GM23338 (cell line): ENCODE data around the gene ENOPH1. TPM values are rescaled to one million over a fixed set of nuclear protein-coding genes. Genes with fewer than 3 reads are reported as not detected.

Source experiments
- ATAC-seq: fragments of 200-7000 bp; cut with Tn5 transposase; 3 replicates; pipeline ENCODE4 v1.9.1; 2020
- DNase-seq: peaks from one replicate; pipeline ENCODE4 v3.0.0-alpha.2; 2015; ENCODE audit warnings: low spot score
- H2AFZ ChIP-seq: fragments of 200-600 bp; sonication (generic); 2 replicates; pipeline ENCODE4 v1.8.0; 2016; ENCODE audit warnings: antibody characterized with exemption, mild to moderate bottlenecking, moderate library complexity
- H3F3A ChIP-seq: fragments of 200-600 bp; sonication (generic); replicated peaks from 2 replicates; pipeline ENCODE4 v1.8.0; 2017; ENCODE audit warnings: antibody characterized with exemption, mixed run types, low read depth
- H3K27ac ChIP-seq: fragments of 200-600 bp; sonication (generic); 2 replicates; pipeline ENCODE4 v1.6.1; 2016; ENCODE audit warnings: low read depth
- H3K27me3 ChIP-seq: fragments of 200-600 bp; sonication (generic); 2 replicates; pipeline ENCODE4 v1.8.0; 2016; ENCODE audit warnings: mild to moderate bottlenecking, mixed run types, moderate library complexity; ENCODE audit not compliant: insufficient read depth
- H3K36me3 ChIP-seq: fragments of 200-600 bp; sonication (generic); 2 replicates; pipeline ENCODE4 v1.8.0; 2016; ENCODE audit warnings: mild to moderate bottlenecking; ENCODE audit not compliant: insufficient read depth
- H3K4me1 ChIP-seq: fragments of 200-600 bp; sonication (generic); 2 replicates; pipeline ENCODE4 v1.8.0; 2016; ENCODE audit warnings: mild to moderate bottlenecking, moderate library complexity; ENCODE audit not compliant: insufficient read depth
- H3K4me2 ChIP-seq: fragments of 200-600 bp; sonication (generic); 2 replicates; pipeline ENCODE4 v1.7.1; 2017; ENCODE audit warnings: mixed run types
- H3K4me3 ChIP-seq: fragments of 200-600 bp; sonication (generic); 2 replicates; pipeline ENCODE4 v1.6.1; 2016; ENCODE audit warnings: mixed run types
- H3K79me2 ChIP-seq: fragments of 200-600 bp; sonication (generic); replicated peaks from 2 replicates; pipeline ENCODE4 v1.8.0; 2017; ENCODE audit warnings: mild to moderate bottlenecking; ENCODE audit not compliant: insufficient read depth
- H3K9me2 ChIP-seq: fragments of 200-600 bp; sonication (generic); 2 replicates; pipeline ENCODE4 v1.8.0; 2017; ENCODE audit not compliant: insufficient read depth
- H4K20me1 ChIP-seq: fragments of 200-600 bp; sonication (generic); replicated peaks from 2 replicates; pipeline ENCODE4 v1.8.0; 2017; ENCODE audit warnings: mild to moderate bottlenecking; ENCODE audit not compliant: insufficient read depth
- H3K27ac Mint-ChIP-seq: 2 replicates; pipeline ENCODE4 v1.8.0; 2020; ENCODE audit warnings: inconsistent platforms, mild to moderate bottlenecking, moderate library complexity, mixed read lengths
- H3K27me3 Mint-ChIP-seq: 3 replicates; pipeline ENCODE4 v1.8.0; 2022; ENCODE audit warnings: low read depth, mild to moderate bottlenecking, moderate library complexity, mixed read lengths, inconsistent platforms; ENCODE audit not compliant: insufficient read depth, poor library complexity
- H3K36me3 Mint-ChIP-seq: 3 replicates; pipeline ENCODE4 v1.8.0; 2021; ENCODE audit warnings: low read depth, mild to moderate bottlenecking, inconsistent platforms, moderate library complexity, mixed read lengths
- H3K4me1 Mint-ChIP-seq: 3 replicates; pipeline ENCODE4 v1.8.0; 2020; ENCODE audit warnings: mild to moderate bottlenecking, inconsistent platforms, mixed read lengths
- H3K4me3 Mint-ChIP-seq: 3 replicates; pipeline ENCODE4 v1.8.0; 2021; ENCODE audit warnings: moderate library complexity, mild to moderate bottlenecking, inconsistent platforms, mixed read lengths
- H3K9me3 Mint-ChIP-seq: 3 replicates; pipeline ENCODE4 v1.8.0; 2020; ENCODE audit warnings: moderate library complexity, mild to moderate bottlenecking, inconsistent platforms, mixed read lengths
- CTCF ChIP-seq, 2 experiments: fragments of 200-600 bp in 1 of 2; sonication (generic) in 1 of 2; conservative IDR thresholded peaks; 2 replicates each; pipeline versions ENCODE4 v1.5.1 to v1.6.1; 2016 to 2017; ENCODE audit warnings: antibody characterized with exemption in 2 of 2, low read depth in 2 of 2, mild to moderate bottlenecking in 2 of 2, moderate library complexity in 1 of 2
- JUNB ChIP-seq: IDR thresholded peaks from one replicate; pipeline ENCODE4 v1.6.1; 2016; ENCODE audit warnings: antibody characterized with exemption; ENCODE audit not compliant: unreplicated experiment
- STAT1 ChIP-seq: IDR thresholded peaks from one replicate; pipeline ENCODE4 v1.6.1; 2016; ENCODE audit warnings: antibody characterized with exemption; ENCODE audit not compliant: unreplicated experiment
- ZNF331 ChIP-seq: fragments of 250-450 bp; sonication (Bioruptor Pico); IDR thresholded peaks from 2 replicates; pipeline ENCODE4 v1.5.0; 2020; ENCODE audit warnings: low read depth, mild to moderate bottlenecking, moderate library complexity
- ZNF462 ChIP-seq: fragments of 250-450 bp; sonication (Bioruptor Pico); IDR thresholded peaks from 2 replicates; pipeline ENCODE4 v1.5.0; 2020; ENCODE audit warnings: mild to moderate bottlenecking, moderate library complexity
- polyA plus RNA-seq: library from polyadenylated mRNA; unstranded; fragments of >200 nt; fragmentation: Nextera tagmentation; extraction: Ambion mirVana; gene quantifications from 2 replicates; pipeline ENCODE4 v1.2.1, GENCODE V29; 2016
- total RNA-seq: library from RNA; depleted of rRNA; stranded (reverse); fragments of >200 nt; shearing (Covaris generic); gene quantifications from 2 replicates; pipeline ENCODE4 v1.2.3, GENCODE V29; 2014

ENOPH1 gene
- total and polyA plus RNA-seq, 2 experiments from 2014 or later = 105 to 146 TPM

GRCh38 chr4:82493721-82494425 lies 63.5 kb downstream of the ENOPH1 start (continued):
- TF ChIP-seq ZNF462 = no peak
- no peak for TF ChIP-seq CTCF (conservative IDR thresholded peaks at IDR 0.05; ENCODE audit: low read depth in 2 of 2)

GRCh38 chr4:82495666-82496065 lies 65.3 kb downstream of the ENOPH1 start:
- DNase-seq (no peak), ATAC-seq (no peak)
- H3K4me2 ChIP-seq = no peak overlapping the region
- peaks cover 8% of the 10 kb centered on the region for H3K4me1 ChIP-seq
- Mint-ChIP-seq H3K36me3 (no peaks in the 10 kb centered on the region), H3K4me3 (no peak overlapping the region), H3K4me1 (peaks cover 10% of the 10 kb centered on the region; the same call in 2 of the 3 replicates), H3K27me3 (no peaks in the 10 kb centered on the region), H3K9me3 (no peaks in the 10 kb centered on the region), H3K27ac (no peak overlapping the region)
- no peak overlapping the region for H2AFZ ChIP-seq
- H3K79me2 ChIP-seq = no peaks in the 10 kb centered on the region
- no peak overlapping the region for H3K27ac ChIP-seq
- H3K4me3 ChIP-seq = no peak overlapping the region
- no peaks in the 10 kb centered on the region for H3F3A ChIP-seq
- no peaks in the 10 kb centered on the region for H4K20me1 ChIP-seq
- H3K27me3 ChIP-seq = no peaks in the 10 kb centered on the region
- no peaks in the 10 kb centered on the region for H3K36me3 ChIP-seq
- no peaks in the 10 kb centered on the region for H3K9me2 ChIP-seq
- TF ChIP-seq JUNB (no peak), ZNF331 (CRISPR knock-in tag) (no peak), ZNF462 (no peak), STAT1 (no peak)
